Measurements from ENCODE around the gene CBFA2T3. TPM values are rescaled to one million over a fixed set of nuclear protein-coding genes. Genes with fewer than 3 reads are reported as not detected.

CBFA2T3 gene
- total and polyA plus RNA-seq, 2 of the 13 experiments (the other 11 are each of a cell fraction or from before 2014, with no cell fraction given): 0.05 TPM; not detected in 1

DNA sequence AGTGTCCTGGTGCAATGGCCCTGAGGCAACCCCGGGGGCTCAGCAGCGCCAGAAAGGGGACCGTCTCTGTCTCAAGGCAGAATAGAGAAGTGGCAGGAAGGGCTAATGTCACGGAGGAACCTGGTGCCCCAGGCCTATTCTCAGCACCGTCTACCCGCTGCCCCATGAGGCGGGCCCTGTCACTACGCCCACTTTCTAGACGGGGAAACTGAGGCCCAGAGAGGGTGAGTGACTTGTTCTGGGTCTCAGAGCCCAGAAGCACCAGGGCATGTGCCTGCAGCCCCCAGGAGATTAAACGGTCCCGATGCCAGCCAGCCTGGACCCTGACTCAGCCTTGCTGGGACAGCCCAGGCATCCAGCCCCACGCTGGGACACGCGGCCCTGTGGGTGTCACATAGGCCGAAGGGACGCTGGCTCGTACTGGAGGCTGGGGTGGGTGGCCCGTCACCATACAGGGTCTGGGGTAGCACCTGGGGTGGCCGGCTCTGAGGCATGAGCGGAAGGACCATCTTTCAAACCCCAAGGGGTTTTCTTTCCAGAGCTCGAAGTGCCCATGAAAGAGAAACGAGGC, 70.4 kb downstream of the CBFA2T3 start:
- Histone ChIP-seq H3K27me3 (ENCODE audit: control insufficient read depth in 1 of 2, insufficient read depth in 2 of 2, low read length in 2 of 2) (peaks cover 41 to 95% of the 10 kb centered on the region in 2 experiments), H3K79me2 (ENCODE audit: insufficient read depth, low read length) (no peaks in the 10 kb centered on the region), H3K4me1 (ENCODE audit: insufficient read depth, low read length) (peaks cover 3% of the 10 kb centered on the region), H3K27ac (ENCODE audit: extremely low read length, insufficient read depth, low read length) (no peak overlapping the region), H2AFZ (ENCODE audit: low read length) (no peak overlapping the region), H3K9me3 (ENCODE audit: low read length) (no peaks in the 10 kb centered on the region), H3K4me3 (replicated peaks in 1 of 3; ENCODE audit: insufficient read depth in 1 of 3, low read depth in 2 of 3, low read length in 3 of 3) (no peak overlapping the region), H3K4me2 (ENCODE audit: low read depth, low read length) (no peak overlapping the region), H4K20me1 (ENCODE audit: insufficient read depth, low read length) (no peaks in the 10 kb centered on the region; the same call in 1 of the 2 replicates), H3K9ac (ENCODE audit: insufficient read depth, low read depth, low read length) (no peak overlapping the region), H3K36me3 (replicated peaks in 1 of 2; ENCODE audit: control insufficient read depth in 1 of 2, insufficient read depth in 2 of 2, low read length in 2 of 2) (no peaks in the 10 kb centered on the region)
- in situ Hi-C loops (cut with HindIII; ENCODE audit: extremely low pct_ligation_motif_present, low pct_unique_long_range_greater_than_20kb) (no loop called here), intact Hi-C loops (cut with micrococcal nuclease; ENCODE audit: unreplicated experiment) (no loop called here)
- ChIA-PET CTCF (ENCODE audit: low intra/inter-chr PET ratio, low total read pairs) (no interaction called here), POLR2A (no interaction called here)
- FAIRE-seq: no peak
- no peak for TF ChIP-seq SMYD3 (CRISPR knock-in tag; IDR thresholded peaks at IDR 0.05)
- TF ChIP-seq, protein P1, sequence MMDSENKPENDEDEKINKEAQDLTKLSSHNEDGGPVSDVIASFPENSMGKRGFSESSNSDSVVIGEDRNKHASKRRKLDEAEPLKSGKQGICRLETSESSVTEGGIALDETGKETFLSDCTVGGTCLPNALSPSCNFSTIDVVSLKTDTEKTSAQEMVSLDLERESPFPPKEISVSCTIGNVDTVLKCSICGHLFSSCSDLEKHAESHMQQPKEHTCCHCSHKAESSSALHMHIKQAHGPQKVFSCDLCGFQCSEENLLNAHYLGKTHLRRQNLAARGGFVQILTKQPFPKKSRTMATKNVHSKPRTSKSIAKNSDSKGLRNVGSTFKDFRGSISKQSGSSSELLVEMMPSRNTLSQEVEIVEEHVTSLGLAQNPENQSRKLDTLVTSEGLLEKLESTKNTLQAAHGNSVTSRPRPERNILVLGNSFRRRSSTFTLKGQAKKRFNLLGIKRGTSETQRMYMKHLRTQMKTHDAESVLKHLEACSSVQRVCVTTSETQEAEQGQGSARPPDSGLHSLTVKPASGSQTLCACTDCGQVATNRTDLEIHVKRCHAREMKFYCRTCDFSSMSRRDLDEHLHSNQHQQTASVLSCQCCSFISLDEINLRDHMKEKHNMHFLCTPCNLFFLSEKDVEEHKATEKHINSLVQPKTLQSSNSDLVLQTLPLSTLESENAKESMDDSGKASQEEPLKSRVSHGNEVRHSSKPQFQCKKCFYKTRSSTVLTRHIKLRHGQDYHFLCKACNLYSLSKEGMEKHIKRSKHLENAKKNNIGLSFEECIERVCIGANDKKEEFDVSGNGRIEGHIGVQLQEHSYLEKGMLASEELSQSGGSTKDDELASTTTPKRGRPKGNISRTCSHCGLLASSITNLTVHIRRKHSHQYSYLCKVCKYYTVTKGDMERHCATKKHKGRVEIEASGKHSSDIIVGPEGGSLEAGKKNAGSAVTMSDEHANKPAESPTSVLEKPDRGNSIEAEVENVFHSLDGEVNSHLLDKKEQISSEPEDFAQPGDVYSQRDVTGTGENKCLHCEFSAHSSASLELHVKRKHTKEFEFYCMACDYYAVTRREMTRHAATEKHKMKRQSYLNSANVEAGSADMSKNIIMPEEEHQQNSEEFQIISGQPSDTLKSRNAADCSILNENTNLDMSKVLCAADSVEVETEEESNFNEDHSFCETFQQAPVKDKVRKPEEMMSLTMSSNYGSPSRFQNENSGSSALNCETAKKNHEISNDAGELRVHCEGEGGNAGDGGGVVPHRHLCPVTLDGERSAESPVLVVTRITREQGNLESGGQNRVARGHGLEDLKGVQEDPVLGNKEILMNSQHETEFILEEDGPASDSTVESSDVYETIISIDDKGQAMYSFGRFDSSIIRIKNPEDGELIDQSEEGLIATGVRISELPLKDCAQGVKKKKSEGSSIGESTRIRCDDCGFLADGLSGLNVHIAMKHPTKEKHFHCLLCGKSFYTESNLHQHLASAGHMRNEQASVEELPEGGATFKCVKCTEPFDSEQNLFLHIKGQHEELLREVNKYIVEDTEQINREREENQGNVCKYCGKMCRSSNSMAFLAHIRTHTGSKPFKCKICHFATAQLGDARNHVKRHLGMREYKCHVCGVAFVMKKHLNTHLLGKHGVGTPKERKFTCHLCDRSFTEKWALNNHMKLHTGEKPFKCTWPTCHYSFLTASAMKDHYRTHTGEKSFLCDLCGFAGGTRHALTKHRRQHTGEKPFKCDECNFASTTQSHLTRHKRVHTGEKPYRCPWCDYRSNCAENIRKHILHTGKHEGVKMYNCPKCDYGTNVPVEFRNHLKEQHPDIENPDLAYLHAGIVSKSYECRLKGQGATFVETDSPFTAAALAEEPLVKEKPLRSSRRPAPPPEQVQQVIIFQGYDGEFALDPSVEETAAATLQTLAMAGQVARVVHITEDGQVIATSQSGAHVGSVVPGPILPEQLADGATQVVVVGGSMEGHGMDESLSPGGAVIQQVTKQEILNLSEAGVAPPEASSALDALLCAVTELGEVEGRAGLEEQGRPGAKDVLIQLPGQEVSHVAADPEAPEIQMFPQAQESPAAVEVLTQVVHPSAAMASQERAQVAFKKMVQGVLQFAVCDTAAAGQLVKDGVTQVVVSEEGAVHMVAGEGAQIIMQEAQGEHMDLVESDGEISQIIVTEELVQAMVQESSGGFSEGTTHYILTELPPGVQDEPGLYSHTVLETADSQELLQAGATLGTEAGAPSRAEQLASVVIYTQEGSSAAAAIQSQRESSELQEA (CRISPR knock-in tag; IDR thresholded peaks at IDR 0.05; ENCODE audit: not compliant biosample characterization): no peak
- TF ChIP-seq NR2C2 (CRISPR knock-in tag; IDR thresholded peaks at IDR 0.05; ENCODE audit: borderline replicate concordance): no peak
- no peak for TF ChIP-seq RFXANK (CRISPR knock-in tag; IDR thresholded peaks at IDR 0.05)
- no peak for TF ChIP-seq TEAD2 (CRISPR knock-in tag; IDR thresholded peaks at IDR 0.05)
- no peak for TF ChIP-seq HDAC6 (IDR thresholded peaks at IDR 0.05; ENCODE audit: low read depth, low read length)
- TF ChIP-seq ZNF674 (CRISPR knock-in tag; IDR thresholded peaks at IDR 0.05; ENCODE audit: low read depth): no peak
- peak; percentile 65 for TF ChIP-seq ZNF629 (CRISPR knock-in tag; conservative IDR thresholded peaks at IDR 0.05)
- ATAC-seq: no peak
- BruUV-seq (replicated peaks): no TSS peak
- 38% methylated on average over 22 of the region's 22 CpGs for WGBS (ENCODE audit: low lambda C conversion rate)
- DNase-seq (ENCODE audit: low spot score): no peak

Data from HepG2 (cell line).